Spinal cord (tissue), 10 donors: ENCODE measurements around the gene SIVA1. TPM values are rescaled to one million over a fixed set of nuclear protein-coding genes. Genes with fewer than 3 reads are reported as not detected.

Source experiments
- DNase-seq, 6 donors: peaks; one replicate each; pipeline versions ENCODE4 v3.0.0 to v3.0.0-alpha.2; 2013 to 2015; ENCODE audit warnings: low spot score in 6 of 6, low read depth in 4 of 6
- H3K27ac ChIP-seq: one replicate; pipeline ENCODE4 v1.5.1; 2013; ENCODE audit warnings: low read depth, low read length, control low read depth
- H3K27me3 ChIP-seq: one replicate; pipeline ENCODE4 v1.6.1; 2013; ENCODE audit warnings: low read length; ENCODE audit not compliant: control insufficient read depth, insufficient read depth
- H3K36me3 ChIP-seq: one replicate; pipeline ENCODE4 v1.6.1; 2013; ENCODE audit warnings: low read length; ENCODE audit not compliant: control insufficient read depth, insufficient read depth
- H3K4me1 ChIP-seq: one replicate; pipeline ENCODE4 v1.6.1; 2013; ENCODE audit warnings: low read length; ENCODE audit not compliant: control insufficient read depth, insufficient read depth
- H3K4me3 ChIP-seq: one replicate; pipeline ENCODE4 v1.5.1; 2013; ENCODE audit warnings: low read depth, low read length, control low read depth
- H3K9me3 ChIP-seq: one replicate; pipeline ENCODE4 v1.6.1; 2013; ENCODE audit warnings: low read length; ENCODE audit not compliant: control insufficient read depth, insufficient read depth
- WGBS: methylation state at CpG from one replicate; pipeline ENCODE4 v1.1.5; 2013; ENCODE audit warnings: missing lambda C conversion rate; ENCODE audit not compliant: insufficient coverage; 5-methylcytosine and 5-hydroxymethylcytosine counted together
- long read RNA-seq, 4 donors: transcript quantifications; one replicate each; lab custom pipeline, GENCODE V29; 2026
- polyA plus RNA-seq, 2 donors: library from polyadenylated mRNA; unstranded; fragments of 120-200 nt; gene quantifications; one replicate each; pipeline ENCODE4 v1.2.1, GENCODE V29; 2013; ENCODE audit not compliant: insufficient read length in 2 of 2
- total RNA-seq, 2 donors: library from RNA; depleted of rRNA in 1 of 2; stranded (reverse); fragments of 120-200 nt in 1 of 2; fragments of >200 nt in 1 of 2; gene quantifications; one replicate each; pipeline versions ENCODE4 v1.2.3 to v1.2.4, GENCODE V29; 2013 to 2014
- donor health status: healthy.

Gene SIVA1, protein sequence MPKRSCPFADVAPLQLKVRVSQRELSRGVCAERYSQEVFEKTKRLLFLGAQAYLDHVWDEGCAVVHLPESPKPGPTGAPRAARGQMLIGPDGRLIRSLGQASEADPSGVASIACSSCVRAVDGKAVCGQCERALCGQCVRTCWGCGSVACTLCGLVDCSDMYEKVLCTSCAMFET
- total RNA-seq (10 to 100 TPM; 30.6 to 83.3 TPM), polyA plus RNA-seq (10 to 100 TPM; 43.9 to 55.4 TPM)
- long read RNA-seq, donor 1, transcript SIVA1-201 (4 exons, 802 nt): major isoform, 59 of 86 reads
- long read RNA-seq, donor 1, partial matches to known transcripts: 23 of 86 reads
- long read RNA-seq, donor 1, other reads (novel, unspliced or antisense): 0 of 86 reads
- long read RNA-seq, donor 2, transcript SIVA1-201 (4 exons, 802 nt): major isoform, 25 of 26 reads
- long read RNA-seq, donor 2, partial matches to known transcripts: 0 of 26 reads
- long read RNA-seq, donor 2, other reads (novel, unspliced or antisense): 0 of 26 reads
- long read RNA-seq, donor 3, transcript SIVA1-201 (4 exons, 802 nt): major isoform, 26 of 59 reads
- long read RNA-seq, donor 3, partial matches to known transcripts: 13 of 59 reads
- long read RNA-seq, donor 3, other reads (novel, unspliced or antisense): 18 of 59 reads
- long read RNA-seq, donor 4, full-length matches to known transcripts: 221 of 351 reads
- long read RNA-seq, donor 4, partial matches to known transcripts: 111 of 351 reads
- long read RNA-seq, donor 4, other reads (novel, unspliced or antisense): 19 of 351 reads

DNA sequence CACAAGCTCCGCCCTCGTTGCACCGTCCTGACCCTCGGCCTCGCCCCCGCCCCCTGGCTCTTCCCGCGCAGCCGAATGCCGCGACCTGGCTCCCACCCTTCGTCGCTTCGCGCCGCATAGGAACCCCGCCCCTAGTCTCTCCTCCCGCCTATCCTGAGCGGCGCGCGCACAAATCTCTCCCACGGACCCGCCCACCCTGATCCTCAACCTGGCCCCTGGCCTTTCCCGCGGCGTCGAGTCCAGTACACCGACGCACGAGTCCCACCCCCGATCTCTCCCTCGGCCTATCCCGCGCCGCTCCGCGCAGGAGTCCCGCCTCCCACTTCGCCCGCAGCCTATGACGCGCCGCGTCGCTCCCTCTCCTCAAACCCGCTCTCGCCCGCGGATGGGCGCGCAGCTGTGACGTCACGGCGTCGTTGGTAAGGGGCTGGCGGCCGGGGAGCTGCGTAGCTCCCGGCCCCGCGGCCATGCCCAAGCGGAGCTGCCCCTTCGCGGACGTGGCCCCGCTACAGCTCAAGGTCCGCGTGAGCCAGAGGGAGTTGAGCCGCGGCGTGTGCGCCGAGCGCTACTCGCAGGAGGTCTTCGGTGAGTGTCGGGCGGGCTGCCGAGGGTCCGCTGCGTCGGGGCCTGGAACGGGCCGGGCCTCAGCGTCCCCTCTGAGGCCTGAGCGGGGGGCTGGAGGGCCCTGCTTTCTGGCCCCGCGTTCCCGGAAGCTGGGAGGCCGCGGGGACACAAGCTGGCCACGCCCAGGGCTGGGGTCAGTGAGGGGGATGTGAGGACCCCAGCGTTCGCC, at the start of gene SIVA1:
Gene SIVA1 (plus strand): TSS at position 413 of the 793 bp plus-strand sequence. CDS start 55 bp downstream, at position 468.
- Histone ChIP-seq H3K36me3 (peaks cover 36% of the 10 kb centered on the region), H3K27me3 (no peaks in the 10 kb centered on the region), H3K4me1 (peaks cover 44% of the 10 kb centered on the region), H3K4me3 (peak within 1 kb of the TSS; percentile 76), H3K9me3 (no peaks in the 10 kb centered on the region), H3K27ac (peak within 1 kb of the TSS; percentile 85)
- 0% methylated on average over 93 of the region's 95 CpGs for WGBS
- peak; percentile 96 to 100 (median 98) for DNase-seq

DNA sequence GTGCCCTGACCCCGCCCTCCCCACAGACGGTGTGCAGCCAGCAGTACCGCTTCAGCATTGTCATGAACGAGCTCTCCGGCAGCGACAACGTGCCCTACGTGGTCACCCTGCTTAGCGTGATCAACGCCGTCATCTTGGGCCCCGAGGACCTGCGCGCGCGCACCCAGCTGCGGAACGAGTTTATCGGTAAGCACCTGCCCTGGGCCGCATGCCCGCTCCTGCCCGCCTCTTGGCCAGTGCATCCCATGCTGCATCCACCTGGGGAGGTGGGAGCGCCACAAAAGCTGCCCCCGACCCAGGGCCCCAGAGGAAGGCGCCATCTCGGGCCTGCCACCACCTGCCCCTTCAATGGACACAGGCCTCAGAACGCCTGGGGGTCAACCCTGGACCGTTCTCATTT, 49.7 kb upstream of the SIVA1 start:
- 94% methylated on average over 28 of the region's 28 CpGs for WGBS
- Histone ChIP-seq H3K4me1 (peaks cover 62% of the 10 kb centered on the region), H3K27me3 (no peaks in the 10 kb centered on the region), H3K9me3 (no peaks in the 10 kb centered on the region), H3K4me3 (no peak overlapping the region), H3K36me3 (peaks cover 82% of the 10 kb centered on the region), H3K27ac (no peak overlapping the region)
- DNase-seq: no peak

DNA sequence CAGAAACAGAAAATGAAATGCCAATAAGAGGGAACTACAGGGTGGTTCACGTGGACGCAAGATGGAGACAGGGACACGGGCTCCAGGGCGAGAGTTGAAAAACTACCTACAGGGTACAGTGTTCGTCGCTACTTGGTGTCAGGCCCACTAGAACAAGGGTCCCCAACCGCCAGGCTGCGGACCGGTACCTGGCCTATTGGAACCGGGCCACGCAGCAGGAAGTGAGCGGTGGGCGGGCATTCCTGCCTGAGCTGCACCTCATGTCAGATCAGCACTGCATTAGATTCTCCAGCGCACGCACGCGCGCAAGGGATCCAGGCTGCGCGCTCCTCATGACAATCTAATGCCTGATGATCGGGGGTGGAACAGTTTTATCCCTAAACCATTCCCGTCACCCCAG, 48.7 kb upstream of the SIVA1 start:
- no peak for DNase-seq
- WGBS: 97% methylated on average over 21 of the region's 22 CpGs
- Histone ChIP-seq H3K27ac (no peak overlapping the region), H3K4me3 (no peak overlapping the region), H3K36me3 (peaks cover 84% of the 10 kb centered on the region), H3K9me3 (no peaks in the 10 kb centered on the region), H3K27me3 (no peaks in the 10 kb centered on the region), H3K4me1 (peaks cover 59% of the 10 kb centered on the region)

DNA sequence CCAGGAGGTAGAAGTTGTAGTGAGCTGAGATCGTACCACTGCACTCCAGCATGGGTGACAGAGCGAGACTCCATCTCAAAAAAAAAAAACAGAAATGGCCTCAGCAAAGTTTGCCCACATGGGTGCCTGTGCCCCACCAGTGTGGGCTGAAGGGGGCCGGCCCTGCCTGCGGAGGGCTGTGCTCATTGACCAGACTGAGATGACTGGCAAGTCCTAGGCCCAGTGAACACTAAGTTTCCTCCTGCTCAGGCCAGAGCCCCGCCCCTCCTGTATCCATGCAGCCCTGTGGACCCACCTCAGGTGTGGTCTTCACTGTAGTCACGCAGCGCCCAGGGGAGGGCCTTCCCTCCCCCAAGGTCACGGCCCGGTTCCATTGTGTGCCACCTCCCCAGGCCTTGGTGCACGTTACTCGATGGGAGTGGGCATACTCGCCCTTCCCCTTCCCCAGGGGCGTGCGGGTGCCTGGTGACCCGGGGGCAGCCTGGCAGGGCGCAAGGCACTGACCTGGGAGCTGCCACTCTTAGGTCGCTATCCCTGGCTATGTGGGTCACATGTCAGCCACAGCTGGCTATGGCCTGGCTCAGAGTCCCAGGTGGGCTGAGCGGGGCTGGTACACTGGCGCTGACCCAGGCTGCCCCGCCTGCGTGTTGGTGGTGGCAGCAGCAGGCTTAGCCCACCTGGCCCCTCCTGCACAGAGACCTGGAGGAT, 47.5 kb upstream of the SIVA1 start:
- no peaks in the 10 kb centered on the region for H3K9me3 ChIP-seq
- DNase-seq: no peak
- H3K27me3 ChIP-seq: no peaks in the 10 kb centered on the region
- WGBS: 94% methylated on average over 19 of the region's 21 CpGs
- no peak overlapping the region for H3K4me3 ChIP-seq
- no peak overlapping the region for H3K27ac ChIP-seq
- peaks cover 85% of the 10 kb centered on the region for H3K36me3 ChIP-seq
- peaks cover 46% of the 10 kb centered on the region for H3K4me1 ChIP-seq

DNA sequence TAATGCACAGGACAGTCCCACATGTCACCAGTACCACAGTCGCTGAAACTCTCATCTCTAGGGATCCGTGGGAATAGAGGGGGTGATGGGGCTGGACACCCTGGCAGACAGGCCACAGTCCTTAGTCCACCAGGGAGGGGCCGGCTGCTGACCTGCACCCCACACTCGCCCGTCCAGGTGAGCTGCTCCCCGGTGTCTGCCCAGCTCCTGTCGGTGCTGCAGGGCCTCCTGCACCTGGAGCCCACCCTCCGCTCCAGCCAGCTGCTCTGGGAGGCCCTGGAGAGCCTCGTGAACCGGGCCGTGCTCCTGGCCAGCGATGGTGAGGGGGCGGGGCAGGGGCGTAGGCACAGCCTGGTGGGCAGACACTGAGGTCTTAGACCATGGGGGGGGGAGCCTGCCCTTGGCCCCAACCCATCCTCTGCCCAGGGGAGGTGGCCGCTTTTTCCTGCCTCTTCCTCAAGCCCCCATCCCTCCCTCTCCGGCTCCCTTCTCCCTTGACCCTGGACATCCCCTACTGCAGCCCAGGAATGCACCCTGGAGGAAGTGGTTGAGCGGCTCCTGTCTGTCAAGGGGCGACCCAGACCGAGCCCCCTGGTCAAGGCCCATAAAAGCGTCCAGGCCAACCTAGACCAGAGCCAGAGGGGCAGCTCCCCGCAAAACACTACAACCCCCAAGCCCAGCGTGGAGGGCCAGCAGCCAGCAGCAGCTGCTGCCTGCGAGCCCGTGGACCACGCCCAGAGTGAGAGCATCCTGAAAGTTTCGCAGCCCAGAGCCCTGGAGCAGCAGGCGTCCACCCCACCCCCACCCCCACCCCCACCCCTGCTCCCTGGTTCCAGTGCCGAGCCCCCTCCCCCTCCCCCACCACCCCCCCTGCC, 46.0 kb upstream of the SIVA1 start:
- no peak overlapping the region for H3K27ac ChIP-seq
- no peaks in the 10 kb centered on the region for H3K9me3 ChIP-seq
- 66% methylated on average over 18 of the region's 28 CpGs for WGBS
- H3K27me3 ChIP-seq: no peaks in the 10 kb centered on the region
- no peak for DNase-seq
- H3K36me3 ChIP-seq: peaks cover 88% of the 10 kb centered on the region
- H3K4me1 ChIP-seq: peaks cover 33% of the 10 kb centered on the region
- no peak overlapping the region for H3K4me3 ChIP-seq

DNA sequence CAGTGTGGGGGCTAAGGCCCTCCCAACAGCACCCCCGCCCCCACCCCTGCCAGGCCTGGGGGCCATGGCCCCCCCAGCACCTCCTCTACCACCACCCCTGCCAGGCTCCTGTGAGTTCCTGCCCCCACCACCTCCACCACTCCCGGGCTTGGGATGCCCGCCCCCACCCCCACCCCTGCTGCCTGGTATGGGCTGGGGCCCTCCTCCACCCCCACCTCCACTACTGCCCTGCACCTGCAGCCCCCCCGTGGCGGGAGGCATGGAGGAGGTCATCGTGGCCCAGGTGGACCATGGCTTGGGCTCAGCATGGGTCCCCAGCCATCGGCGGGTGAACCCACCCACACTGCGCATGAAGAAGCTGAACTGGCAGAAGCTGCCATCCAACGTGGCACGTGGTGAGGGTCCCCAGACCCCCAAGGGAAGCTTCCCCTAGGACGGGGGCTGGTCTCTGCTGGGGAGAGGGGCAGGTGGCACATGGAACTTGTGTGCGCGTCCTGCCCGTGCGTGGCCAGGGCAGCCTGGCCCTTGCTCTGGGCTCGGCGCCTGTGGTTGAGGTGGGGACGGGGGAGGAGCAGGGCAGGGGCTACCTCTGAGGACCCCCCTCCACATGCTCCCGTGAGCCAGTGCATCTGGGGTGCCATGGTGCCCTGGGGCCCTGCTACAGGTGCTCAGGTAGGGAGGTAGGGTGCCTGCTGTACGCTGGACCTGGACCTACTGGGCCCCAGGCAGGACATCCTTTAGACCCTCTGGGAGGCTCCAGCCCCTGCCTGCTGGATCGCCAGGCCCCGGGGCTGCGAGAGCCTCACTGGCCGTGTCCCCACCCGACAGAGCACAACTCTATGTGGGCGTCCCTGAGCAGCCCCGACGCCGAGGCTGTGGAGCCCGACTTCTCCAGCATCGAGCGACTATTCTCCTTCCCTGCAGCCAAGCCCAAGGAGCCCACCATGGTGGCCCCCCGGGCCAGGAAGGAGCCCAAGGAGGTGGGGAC, 45.0 kb upstream of the SIVA1 start:
- Histone ChIP-seq H3K36me3 (peaks cover 88% of the 10 kb centered on the region), H3K27ac (no peak overlapping the region), H3K4me3 (no peak overlapping the region), H3K27me3 (no peaks in the 10 kb centered on the region), H3K4me1 (peaks cover 23% of the 10 kb centered on the region), H3K9me3 (no peaks in the 10 kb centered on the region)
- 60% methylated on average over 30 of the region's 34 CpGs for WGBS
- no peak for DNase-seq

DNA sequence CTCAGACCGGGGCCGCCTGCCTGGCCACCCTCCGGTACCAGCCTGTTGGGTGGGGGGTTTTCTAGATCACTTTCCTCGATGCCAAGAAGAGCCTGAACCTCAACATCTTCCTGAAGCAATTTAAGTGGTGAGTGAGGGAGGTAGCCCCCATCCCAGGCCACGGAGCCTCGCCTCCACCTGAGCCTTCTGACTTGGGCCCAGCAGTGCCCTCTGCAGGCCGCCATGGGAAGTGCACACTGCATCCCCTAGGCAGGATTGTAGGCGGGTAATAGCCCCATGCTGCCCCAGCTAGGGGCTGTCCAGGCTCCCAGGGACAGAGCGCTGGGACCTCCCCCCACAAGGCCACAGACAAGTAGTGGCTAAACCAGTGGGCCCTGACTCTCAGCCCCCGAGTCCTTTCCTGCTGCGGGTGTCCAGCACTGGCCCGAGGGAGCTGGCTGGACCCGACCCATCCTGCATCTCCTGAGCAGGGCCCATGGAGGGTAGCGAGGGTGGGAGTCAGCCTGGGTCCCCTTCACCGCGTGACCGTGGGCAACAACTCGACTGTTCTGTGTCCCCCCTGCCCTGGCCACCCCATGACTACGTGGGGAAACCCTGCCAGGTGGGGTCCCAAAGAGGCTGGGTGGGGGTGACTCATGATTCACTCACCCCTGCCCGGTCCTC, 44.2 kb upstream of the SIVA1 start:
- H3K27me3 ChIP-seq: no peaks in the 10 kb centered on the region
- H3K4me1 ChIP-seq: peaks cover 17% of the 10 kb centered on the region
- DNase-seq: peak in 2 of 6 donors; percentile 71 to 79
- no peaks in the 10 kb centered on the region for H3K9me3 ChIP-seq
- H3K36me3 ChIP-seq: peaks cover 88% of the 10 kb centered on the region
- no peak overlapping the region for H3K27ac ChIP-seq
- H3K4me3 ChIP-seq: no peak overlapping the region
- 56% methylated on average over 17 of the region's 20 CpGs for WGBS
